Testis (tissue), 3 donors: ENCODE data around the gene TBATA. TPM values are rescaled to one million over a fixed set of nuclear protein-coding genes. Genes with fewer than 3 reads are reported as not detected.

Experiments used
- DNase-seq: peaks from one replicate; pipeline ENCODE4 v3.0.0-alpha.2; 2019
- H3K27ac ChIP-seq, 2 donors: fragments of 200-600 bp; sonication (generic); one replicate each; pipeline ENCODE4 v1.5.1; 2019
- H3K27me3 ChIP-seq: fragments of 200-600 bp; sonication (generic); one replicate; pipeline ENCODE4 v1.5.1; 2019
- H3K36me3 ChIP-seq: fragments of 200-600 bp; sonication (generic); one replicate; pipeline ENCODE4 v1.5.1; 2017; ENCODE audit warnings: low read depth; ENCODE audit errors: missing control alignments
- H3K4me1 ChIP-seq: fragments of 200-600 bp; sonication (generic); one replicate; pipeline ENCODE4 v1.5.1; 2019
- H3K4me3 ChIP-seq, 2 donors: fragments of 200-600 bp; sonication (generic); one replicate each; pipeline ENCODE4 v1.5.1; 2017 to 2019
- H3K9me3 ChIP-seq: fragments of 200-600 bp; sonication (generic); one replicate; pipeline ENCODE4 v1.5.1; 2017
- POLR2A ChIP-seq: fragments of 450-650 bp; IDR thresholded peaks from one replicate; pipeline ENCODE4 v1.6.1; 2017; ENCODE audit warnings: antibody characterized with exemption, mild to moderate bottlenecking, moderate library complexity
- WGBS, 2 donors: methylation state at CpG; one replicate each; pipeline ENCODE4 v1.1.5; 2018; 5-methylcytosine and 5-hydroxymethylcytosine counted together
- intact Hi-C: fragments of 100-400 bp; cut with DNase I; formaldehyde crosslinking; loops from one replicate; pipeline ENCODE4 v1.15.1; 2023; ENCODE audit warnings: low total_unique reads
- polyA plus RNA-seq: library from polyadenylated mRNA; stranded (reverse); fragments of 350-450 nt; fragmentation: Illumina TruSeq; extraction: RNeasy Lipid Tissue Mini Kit (QIAGEN cat#74804); gene quantifications from one replicate; pipeline ENCODE4 v1.2.3, GENCODE V29; 2014; ENCODE audit warnings: low read depth, low replicate concordance; ENCODE audit not compliant: insufficient read depth
- total RNA-seq, 2 donors: library from RNA; depleted of rRNA; stranded (reverse); fragments of >200 nt; gene quantifications; one replicate each; pipeline ENCODE4 v1.2.3, GENCODE V29; 2016
- TF ChIP-seq, protein P1 (sequence below), 3 experiments: fragments of 450-650 bp in 2 of 3; fragments of 200-600 bp in 1 of 3; sonication (generic) in 1 of 3; IDR thresholded peaks; one replicate each; pipeline ENCODE4 v1.5.1; 2016 to 2019; ENCODE audit warnings: antibody characterized with exemption in 3 of 3, mild to moderate bottlenecking in 2 of 3, moderate library complexity in 1 of 3

The TBATA gene
- total and polyA plus RNA-seq, 3 donors from 2014 or later, result 8.4 to 34.6 (median 19.1) TPM

DNA sequence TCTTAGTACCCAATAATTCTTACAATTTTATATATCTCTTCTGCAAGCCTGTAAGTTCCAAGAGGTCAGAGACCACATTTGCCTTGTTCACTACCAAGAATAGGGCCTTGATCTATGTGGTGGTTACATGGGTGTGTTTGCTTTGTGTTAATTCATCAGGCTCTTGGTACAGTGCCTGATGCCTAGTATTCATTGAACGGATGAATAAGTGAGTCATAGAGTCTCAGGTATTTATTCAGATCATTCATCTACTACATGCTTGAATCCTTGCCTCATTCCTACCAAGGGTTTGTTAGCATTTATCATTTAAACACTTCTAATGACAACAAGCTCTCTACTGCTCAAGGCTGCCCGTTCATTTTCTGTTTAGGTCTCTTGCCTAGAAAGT is 19.2 kb upstream of the TBATA start:
- TF ChIP-seq, protein P1, sequence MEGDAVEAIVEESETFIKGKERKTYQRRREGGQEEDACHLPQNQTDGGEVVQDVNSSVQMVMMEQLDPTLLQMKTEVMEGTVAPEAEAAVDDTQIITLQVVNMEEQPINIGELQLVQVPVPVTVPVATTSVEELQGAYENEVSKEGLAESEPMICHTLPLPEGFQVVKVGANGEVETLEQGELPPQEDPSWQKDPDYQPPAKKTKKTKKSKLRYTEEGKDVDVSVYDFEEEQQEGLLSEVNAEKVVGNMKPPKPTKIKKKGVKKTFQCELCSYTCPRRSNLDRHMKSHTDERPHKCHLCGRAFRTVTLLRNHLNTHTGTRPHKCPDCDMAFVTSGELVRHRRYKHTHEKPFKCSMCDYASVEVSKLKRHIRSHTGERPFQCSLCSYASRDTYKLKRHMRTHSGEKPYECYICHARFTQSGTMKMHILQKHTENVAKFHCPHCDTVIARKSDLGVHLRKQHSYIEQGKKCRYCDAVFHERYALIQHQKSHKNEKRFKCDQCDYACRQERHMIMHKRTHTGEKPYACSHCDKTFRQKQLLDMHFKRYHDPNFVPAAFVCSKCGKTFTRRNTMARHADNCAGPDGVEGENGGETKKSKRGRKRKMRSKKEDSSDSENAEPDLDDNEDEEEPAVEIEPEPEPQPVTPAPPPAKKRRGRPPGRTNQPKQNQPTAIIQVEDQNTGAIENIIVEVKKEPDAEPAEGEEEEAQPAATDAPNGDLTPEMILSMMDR (IDR thresholded peaks at IDR 0.05), result no peak
- TF ChIP-seq POLR2A, result no peak
- Histone ChIP-seq H3K9me3 (no peaks in the 10 kb centered on the region), H3K4me1 (peaks cover 11% of the 10 kb centered on the region), H3K27me3 (no peaks in the 10 kb centered on the region), H3K4me3 (no peak overlapping the region), H3K36me3 (no peaks in the 10 kb centered on the region), H3K27ac (no peak overlapping the region)
- DNase-seq, result no peak
- WGBS, 2 donors, result 87 to 88% methylated on average over 2 of the region's 2 CpGs
- intact Hi-C loops, result no loop called here

DNA sequence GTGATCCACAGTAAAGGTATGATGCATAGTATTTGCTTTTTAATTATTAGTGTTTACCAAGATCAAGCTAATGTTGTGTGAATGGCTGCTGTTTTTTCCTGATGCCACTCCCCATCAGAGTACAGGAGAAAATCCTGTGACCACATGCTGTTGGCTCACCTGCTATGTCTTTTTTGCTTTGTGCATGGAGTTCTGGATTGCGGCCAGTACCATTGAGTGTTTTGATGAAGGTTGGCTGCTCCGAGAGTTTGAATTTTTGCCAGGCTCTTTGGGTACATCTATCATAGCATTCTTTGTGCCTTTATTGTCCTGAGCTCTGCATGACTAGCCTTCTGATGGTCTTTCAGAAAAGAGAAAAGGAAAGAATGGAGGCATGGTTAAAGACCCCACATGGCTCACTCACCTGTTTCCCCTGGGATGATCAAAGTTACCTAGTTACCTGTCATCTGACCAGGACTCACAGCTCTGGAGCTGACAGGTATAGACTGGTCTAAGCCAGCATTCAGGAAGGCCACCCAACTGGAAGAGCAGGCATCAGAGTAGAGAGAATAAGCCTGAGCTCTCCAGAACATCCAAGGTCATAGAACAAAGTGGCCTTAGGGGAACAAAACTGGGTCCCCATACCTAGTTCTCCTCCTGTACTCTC is 18.7 kb upstream of the TBATA start:
- intact Hi-C loops, result no loop called here
- no peak overlapping the region for H3K4me3 ChIP-seq
- H3K36me3 ChIP-seq, result no peaks in the 10 kb centered on the region
- H3K27ac ChIP-seq, result no peak overlapping the region
- no peaks in the 10 kb centered on the region for H3K9me3 ChIP-seq
- TF ChIP-seq, protein P1 (IDR thresholded peaks at IDR 0.05), result no peak
- no peak for TF ChIP-seq POLR2A
- no peak for DNase-seq
- H3K4me1 ChIP-seq, result peaks cover 6% of the 10 kb centered on the region
- no peaks in the 10 kb centered on the region for H3K27me3 ChIP-seq
- WGBS, 2 donors, result 71 to 80% methylated on average over 2 of the region's 2 CpGs

- Histone ChIP-seq H3K9me3 (no peaks in the 10 kb centered on the region), H3K27me3 (no peaks in the 10 kb centered on the region), H3K36me3 (no peaks in the 10 kb centered on the region), H3K4me1 (no peaks in the 10 kb centered on the region), H3K27ac (no peak overlapping the region), H3K4me3 (no peak overlapping the region)
- no peak for TF ChIP-seq POLR2A
- TF ChIP-seq, protein P1 (IDR thresholded peaks at IDR 0.05), result no peak
- intact Hi-C loops, result no loop called here
- WGBS, 2 donors, result 97 to 100% methylated on average over 1 of the region's 1 CpG
- DNase-seq, result no peak
Measured at GRCh38 chr10:70801854-70802253, 16.7 kb upstream of the TBATA start.

GRCh38 chr10:70799124-70799523 is 13.9 kb upstream of the TBATA start:
- Histone ChIP-seq H3K27me3 (no peaks in the 10 kb centered on the region), H3K36me3 (no peaks in the 10 kb centered on the region), H3K4me3 (no peak overlapping the region), H3K9me3 (no peaks in the 10 kb centered on the region), H3K4me1 (no peaks in the 10 kb centered on the region), H3K27ac (no peak overlapping the region)
- no peak for TF ChIP-seq POLR2A
- TF ChIP-seq, protein P1 (IDR thresholded peaks at IDR 0.05), result no peak
- DNase-seq, result no peak
- intact Hi-C loops, result no loop called here
- WGBS, 2 donors, result 56 to 76% methylated on average over 5 of the region's 5 CpGs

GRCh38 chr10:70797840-70798239 is 12.7 kb upstream of the TBATA start:
- H3K4me1 ChIP-seq, result no peaks in the 10 kb centered on the region
- no peak for DNase-seq
- TF ChIP-seq, protein P1 (IDR thresholded peaks at IDR 0.05), result no peak
- TF ChIP-seq POLR2A, result no peak
- no peak overlapping the region for H3K4me3 ChIP-seq
- no peaks in the 10 kb centered on the region for H3K27me3 ChIP-seq
- no peaks in the 10 kb centered on the region for H3K9me3 ChIP-seq
- H3K36me3 ChIP-seq, result no peaks in the 10 kb centered on the region
- WGBS, 2 donors, result 77 to 83% methylated on average over 1 to 7 of the region's 7 CpGs
- intact Hi-C loops, result no loop called here
- no peak overlapping the region for H3K27ac ChIP-seq
